ENCODE data around the gene FAR2.

FAR2 gene

DNA sequence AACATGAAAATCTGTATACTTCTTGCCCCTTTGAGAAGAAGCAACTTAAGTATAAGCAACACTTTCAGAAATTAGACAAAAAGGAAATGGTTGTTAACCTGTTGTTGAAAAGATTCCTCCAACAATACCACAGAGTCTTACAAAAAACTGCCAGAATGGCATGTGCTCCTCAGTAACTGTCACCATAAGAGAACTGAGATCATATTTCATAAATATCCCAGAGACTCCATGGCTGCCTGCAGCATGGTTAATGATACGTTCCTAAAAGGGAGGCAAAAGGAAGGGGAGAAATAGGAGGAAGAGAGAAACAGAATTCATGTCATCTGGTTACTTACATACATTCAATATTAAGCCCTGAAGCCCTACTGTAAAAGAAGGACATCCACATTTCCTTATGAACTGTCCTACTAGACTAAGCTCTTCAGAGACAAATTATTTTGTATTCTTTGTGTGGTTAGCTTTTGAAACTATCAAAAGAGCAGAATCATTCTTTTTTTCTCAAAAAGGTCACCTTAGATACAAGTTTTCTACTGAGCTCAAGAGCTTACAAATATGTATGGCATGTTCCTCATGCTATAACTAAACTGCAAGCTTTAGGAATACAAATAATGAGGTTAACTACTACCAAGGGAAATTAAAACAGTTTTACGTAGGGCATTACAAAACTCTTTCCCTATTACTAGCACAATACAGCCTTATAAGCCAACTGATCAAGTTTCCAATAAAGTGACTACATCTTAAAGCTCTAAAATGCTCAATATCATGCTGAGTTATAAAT, 194.1 kb downstream of the FAR2 start:
- Histone ChIP-seq H3K36me3 (replicated peaks; ENCODE audit: low read depth, low read length) (peaks cover 23% of the 10 kb centered on the region), H3K4me3 (ENCODE audit: low read length) (no peak overlapping the region)

DNA sequence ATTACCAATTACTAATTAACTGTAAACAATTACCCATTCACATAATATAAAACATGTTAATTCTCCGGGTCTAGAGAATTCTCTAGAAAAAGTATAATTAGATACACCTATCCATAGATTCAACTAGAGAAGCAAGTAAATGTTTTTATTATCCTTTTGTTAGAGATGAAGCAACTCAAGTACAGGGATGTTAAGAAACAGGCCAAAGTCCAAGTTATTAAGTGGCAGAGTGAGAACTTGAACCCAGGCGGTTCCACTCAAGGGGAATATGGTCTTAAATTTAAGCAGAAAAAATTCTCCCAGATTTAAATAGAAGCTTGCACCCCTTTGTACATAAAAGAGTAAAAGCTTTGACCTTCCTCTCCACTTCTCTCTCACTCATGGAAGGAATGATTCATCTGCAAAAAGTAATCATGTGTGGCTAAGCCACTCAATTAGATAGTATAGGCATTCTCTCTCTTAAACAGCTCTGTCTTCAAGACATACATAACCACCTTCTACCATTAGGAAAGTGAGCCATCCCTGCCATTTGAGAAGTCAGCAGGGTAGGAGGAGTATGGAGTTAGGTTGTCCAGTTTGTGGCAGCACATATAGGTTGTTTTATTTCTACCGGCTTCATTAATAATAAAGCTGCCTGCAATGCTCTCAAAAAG, 197.8 kb downstream of the FAR2 start:
- Histone ChIP-seq H3K4me3 (ENCODE audit: low read length) (no peak overlapping the region), H3K27me3 (ENCODE audit: low read depth, low read length) (no peaks in the 10 kb centered on the region), H4K20me1 (ENCODE audit: insufficient read depth, low read length) (no peaks in the 10 kb centered on the region), H3K27ac (ENCODE audit: low read length) (no peak overlapping the region), H3K9me3 (ENCODE audit: insufficient read depth, low read length) (no peaks in the 10 kb centered on the region), H2AFZ (ENCODE audit: low read depth, low read length) (no peak overlapping the region), H3K4me2 (ENCODE audit: low read length) (no peak overlapping the region), H3K36me3 (replicated peaks; ENCODE audit: low read depth, low read length) (peaks cover 18% of the 10 kb centered on the region), H3K79me2 (ENCODE audit: low read length) (no peaks in the 10 kb centered on the region), H3K4me1 (ENCODE audit: low read length) (no peaks in the 10 kb centered on the region), H3K9ac (ENCODE audit: low read length) (no peak overlapping the region)
- TF ChIP-seq, protein P1, sequence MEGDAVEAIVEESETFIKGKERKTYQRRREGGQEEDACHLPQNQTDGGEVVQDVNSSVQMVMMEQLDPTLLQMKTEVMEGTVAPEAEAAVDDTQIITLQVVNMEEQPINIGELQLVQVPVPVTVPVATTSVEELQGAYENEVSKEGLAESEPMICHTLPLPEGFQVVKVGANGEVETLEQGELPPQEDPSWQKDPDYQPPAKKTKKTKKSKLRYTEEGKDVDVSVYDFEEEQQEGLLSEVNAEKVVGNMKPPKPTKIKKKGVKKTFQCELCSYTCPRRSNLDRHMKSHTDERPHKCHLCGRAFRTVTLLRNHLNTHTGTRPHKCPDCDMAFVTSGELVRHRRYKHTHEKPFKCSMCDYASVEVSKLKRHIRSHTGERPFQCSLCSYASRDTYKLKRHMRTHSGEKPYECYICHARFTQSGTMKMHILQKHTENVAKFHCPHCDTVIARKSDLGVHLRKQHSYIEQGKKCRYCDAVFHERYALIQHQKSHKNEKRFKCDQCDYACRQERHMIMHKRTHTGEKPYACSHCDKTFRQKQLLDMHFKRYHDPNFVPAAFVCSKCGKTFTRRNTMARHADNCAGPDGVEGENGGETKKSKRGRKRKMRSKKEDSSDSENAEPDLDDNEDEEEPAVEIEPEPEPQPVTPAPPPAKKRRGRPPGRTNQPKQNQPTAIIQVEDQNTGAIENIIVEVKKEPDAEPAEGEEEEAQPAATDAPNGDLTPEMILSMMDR (IDR thresholded peaks at IDR 0.05; ENCODE audit: low read depth, low read length), result no peak
- no peak for TF ChIP-seq EZH2phosphoT487 (IDR thresholded peaks at IDR 0.05; ENCODE audit: low read depth)

More for the DNA sequence above, 194.1 kb downstream of the FAR2 start:
- TF ChIP-seq EZH2phosphoT487 (IDR thresholded peaks at IDR 0.05; ENCODE audit: low read depth), result no peak
- TF ChIP-seq, protein P1 (IDR thresholded peaks at IDR 0.05; ENCODE audit: low read depth, low read length), result no peak
- H3K4me2 ChIP-seq (ENCODE audit: low read length), result no peak overlapping the region
- H3K4me1 ChIP-seq (ENCODE audit: low read length), result no peaks in the 10 kb centered on the region
- no peaks in the 10 kb centered on the region for H3K9me3 ChIP-seq (ENCODE audit: insufficient read depth, low read length)
- no peaks in the 10 kb centered on the region for H3K79me2 ChIP-seq (ENCODE audit: low read length)
- H4K20me1 ChIP-seq (ENCODE audit: insufficient read depth, low read length), result no peaks in the 10 kb centered on the region
- H3K27ac ChIP-seq (ENCODE audit: low read length), result no peak overlapping the region
- no peak overlapping the region for H3K9ac ChIP-seq (ENCODE audit: low read length)
- no peaks in the 10 kb centered on the region for H3K27me3 ChIP-seq (ENCODE audit: low read depth, low read length)
- H2AFZ ChIP-seq (ENCODE audit: low read depth, low read length), result no peak overlapping the region

DNA sequence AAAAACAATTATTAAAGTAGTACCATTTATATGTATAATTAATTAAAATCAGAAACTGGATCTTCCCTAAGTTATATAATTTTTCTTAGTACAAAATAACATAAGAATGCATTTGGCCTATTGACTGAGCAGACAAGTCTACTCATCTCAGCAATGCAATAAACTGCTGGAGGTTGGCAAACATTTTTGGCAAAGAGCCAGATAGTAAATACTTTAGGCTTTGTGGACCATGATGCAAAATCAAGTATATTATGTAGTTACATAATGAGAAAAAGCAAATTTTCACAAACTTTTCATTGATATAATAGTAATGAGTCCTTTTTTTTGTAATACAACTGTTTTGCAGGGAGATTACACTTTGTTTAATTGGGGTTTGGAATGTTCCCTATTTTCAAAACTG, 201.0 kb downstream of the FAR2 start:
- no peak overlapping the region for H3K4me3 ChIP-seq (ENCODE audit: low read length)
- no peak overlapping the region for H3K27ac ChIP-seq (ENCODE audit: low read length)
- TF ChIP-seq, protein P1 (IDR thresholded peaks at IDR 0.05; ENCODE audit: low read depth, low read length), result no peak
- TF ChIP-seq EZH2phosphoT487 (IDR thresholded peaks at IDR 0.05; ENCODE audit: low read depth), result no peak
- no peaks in the 10 kb centered on the region for H3K79me2 ChIP-seq (ENCODE audit: low read length)
- no peak overlapping the region for H3K9ac ChIP-seq (ENCODE audit: low read length)
- no peaks in the 10 kb centered on the region for H3K9me3 ChIP-seq (ENCODE audit: insufficient read depth, low read length)
- H4K20me1 ChIP-seq (ENCODE audit: insufficient read depth, low read length), result no peaks in the 10 kb centered on the region
- peaks cover 17% of the 10 kb centered on the region for H3K36me3 ChIP-seq (replicated peaks; ENCODE audit: low read depth, low read length)
- no peak overlapping the region for H3K4me2 ChIP-seq (ENCODE audit: low read length)
- no peaks in the 10 kb centered on the region for H3K27me3 ChIP-seq (ENCODE audit: low read depth, low read length)
- no peaks in the 10 kb centered on the region for H3K4me1 ChIP-seq (ENCODE audit: low read length)
- H2AFZ ChIP-seq (ENCODE audit: low read depth, low read length), result no peak overlapping the region

DNA sequence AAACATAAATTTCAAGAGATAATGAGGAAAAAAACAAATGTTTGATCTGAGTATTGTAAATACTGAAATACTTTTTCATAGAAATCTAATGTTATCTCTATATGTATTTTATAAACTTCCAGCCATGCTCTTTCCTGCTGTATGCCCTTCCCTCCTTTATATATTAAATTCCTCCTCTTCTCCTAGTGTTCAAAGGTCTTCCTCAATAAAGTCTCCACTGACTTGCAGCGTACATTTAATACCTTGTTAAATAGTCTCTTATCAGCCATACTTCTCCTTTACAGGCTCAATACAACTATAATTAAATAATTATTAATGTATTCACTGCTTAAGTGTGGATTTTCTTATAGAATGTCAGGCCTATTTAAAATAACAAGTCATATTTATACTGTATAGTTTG, 205.9 kb downstream of the FAR2 start:
- no peak overlapping the region for H3K9ac ChIP-seq (ENCODE audit: low read length)
- no peaks in the 10 kb centered on the region for H4K20me1 ChIP-seq (ENCODE audit: insufficient read depth, low read length)
- peaks cover 15% of the 10 kb centered on the region for H3K36me3 ChIP-seq (replicated peaks; ENCODE audit: low read depth, low read length)
- H3K27ac ChIP-seq (ENCODE audit: low read length), result no peak overlapping the region
- no peak overlapping the region for H3K4me2 ChIP-seq (ENCODE audit: low read length)
- H3K27me3 ChIP-seq (ENCODE audit: low read depth, low read length), result no peaks in the 10 kb centered on the region
- H3K4me1 ChIP-seq (ENCODE audit: low read length), result no peaks in the 10 kb centered on the region
- TF ChIP-seq EZH2phosphoT487 (IDR thresholded peaks at IDR 0.05; ENCODE audit: low read depth), result no peak
- TF ChIP-seq, protein P1 (IDR thresholded peaks at IDR 0.05; ENCODE audit: low read depth, low read length), result no peak
- H3K4me3 ChIP-seq (ENCODE audit: low read length), result no peak overlapping the region
- no peaks in the 10 kb centered on the region for H3K79me2 ChIP-seq (ENCODE audit: low read length)
- H3K9me3 ChIP-seq (ENCODE audit: insufficient read depth, low read length), result no peaks in the 10 kb centered on the region
- no peak overlapping the region for H2AFZ ChIP-seq (ENCODE audit: low read depth, low read length)

Data from OCI-LY3 (cell line).